Gastrocnemius medialis (tissue), 4 donors: ENCODE data around the gene PCCA. TPM values are rescaled to one million over a fixed set of nuclear protein-coding genes. Genes with fewer than 3 reads are reported as not detected.

Experiments used
- ATAC-seq, 2 donors: fragments of 150-250 bp; one replicate each; pipeline ENCODE4 v1.9.1; 2016
- DNase-seq, 2 donors: peaks; one replicate each; pipeline ENCODE4 v3.0.0-alpha.2; 2019
- H3K27ac ChIP-seq, 4 donors: fragments of 200-600 bp; sonication (generic); 1 replicate in 1 of 4; 2 replicates in 3 of 4; pipeline ENCODE4 v1.5.1; 2016 to 2018; ENCODE audit warnings: mild to moderate bottlenecking in 2 of 4, moderate library complexity in 1 of 4
- H3K27me3 ChIP-seq, 3 donors: fragments of 200-600 bp; sonication (generic) in 2 of 3; 1 replicate in 1 of 3; 2 replicates in 2 of 3; pipeline versions ENCODE4 v1.5.1 to v1.6.0; 2016 to 2019; ENCODE audit warnings: mild to moderate bottlenecking in 1 of 3, moderate library complexity in 1 of 3
- H3K36me3 ChIP-seq, 2 donors: fragments of 200-600 bp; sonication (generic) in 1 of 2; one replicate each; pipeline ENCODE4 v1.5.1; 2017 to 2018
- H3K4me1 ChIP-seq, 2 donors: fragments of 200-600 bp; sonication (generic) in 1 of 2; one replicate each; pipeline ENCODE4 v1.5.1; 2016 to 2017; ENCODE audit warnings: mild to moderate bottlenecking in 2 of 2
- H3K4me3 ChIP-seq, 4 donors: fragments of 200-600 bp; sonication (generic) in 3 of 4; 1 replicate in 1 of 4; 2 replicates in 3 of 4; pipeline ENCODE4 v1.5.1; 2016 to 2019; ENCODE audit warnings: mild to moderate bottlenecking in 2 of 4
- H3K9me3 ChIP-seq, 3 donors: fragments of 200-600 bp; sonication (generic) in 2 of 3; 1 replicate in 1 of 3; 2 replicates in 2 of 3; pipeline ENCODE4 v1.5.1; 2016 to 2019
- POLR2A ChIP-seq, 2 donors: fragments of 450-650 bp; IDR thresholded peaks; one replicate each; pipeline ENCODE4 v1.6.1; 2017; ENCODE audit warnings: antibody characterized with exemption in 2 of 2, mild to moderate bottlenecking in 2 of 2, moderate library complexity in 2 of 2
- in situ Hi-C, 4 donors: fragments of 200-750 bp; cut with MboI; loops; one replicate each; pipeline versions ENCODE4 v1.15.0 to v1.8.0; 2017; ENCODE audit warnings: low sequenced_read_pairs in 4 of 4
- intact Hi-C: fragments of 100-400 bp; cut with DNase I; formaldehyde crosslinking; loops from one replicate; pipeline ENCODE4 v1.15.1; 2023; ENCODE audit warnings: low total_unique reads
- total RNA-seq, 4 donors: library from RNA; depleted of rRNA; stranded (reverse); fragments of >200 nt; gene quantifications; one replicate each; pipeline versions ENCODE4 v1.1.0 to v1.2.3, GENCODE V29; 2016
- TF ChIP-seq, protein P1 (sequence below), 5 experiments: fragments of 450-650 bp in 3 of 5; fragments of 200-600 bp in 2 of 5; sonication (generic) in 2 of 5; IDR thresholded peaks in 4 of 5; conservative IDR thresholded peaks in 1 of 5; 1 replicate in 4 of 5; 2 replicates in 1 of 5; pipeline ENCODE4 v1.5.1; 2016 to 2019; ENCODE audit warnings: antibody characterized with exemption in 5 of 5, mild to moderate bottlenecking in 3 of 5, moderate library complexity in 3 of 5

Gene PCCA
- total RNA-seq, 4 donors from 2014 or later, result 7.5 to 19.5 (median 10.8) TPM

DNA sequence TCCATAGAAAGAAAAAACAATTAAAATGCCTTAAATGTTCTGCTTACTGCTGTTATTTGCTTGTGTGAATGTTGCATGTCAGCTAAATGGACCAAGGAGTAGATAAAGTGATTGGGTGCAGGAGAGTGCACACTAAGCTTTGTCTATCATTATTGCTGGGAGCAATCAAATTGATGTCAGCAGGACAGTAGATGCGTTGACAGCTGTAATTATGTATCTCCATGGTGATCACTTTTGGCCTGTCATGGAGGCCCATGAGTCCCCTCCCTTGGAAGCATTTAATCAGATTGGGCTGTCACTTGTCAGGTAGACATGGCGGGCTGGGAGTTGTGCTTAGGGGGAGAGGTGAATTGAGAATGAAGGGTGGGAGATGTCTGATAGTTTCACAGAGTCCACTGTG, 215.3 kb downstream of the PCCA start:
- Histone ChIP-seq H3K9me3 (no peaks in the 10 kb centered on the region), H3K27ac (no peak overlapping the region), H3K4me3 (no peak overlapping the region), H3K27me3 (no peaks in the 10 kb centered on the region), H3K4me1 (no peaks in the 10 kb centered on the region), H3K36me3 (no peaks in the 10 kb centered on the region)
- ATAC-seq (no peak), DNase-seq (no peak)
- intact Hi-C loops (no loop called here), in situ Hi-C loops (no loop called here)
- no peak for TF ChIP-seq POLR2A (IDR thresholded peaks at IDR 0.05)
- TF ChIP-seq, protein P1, sequence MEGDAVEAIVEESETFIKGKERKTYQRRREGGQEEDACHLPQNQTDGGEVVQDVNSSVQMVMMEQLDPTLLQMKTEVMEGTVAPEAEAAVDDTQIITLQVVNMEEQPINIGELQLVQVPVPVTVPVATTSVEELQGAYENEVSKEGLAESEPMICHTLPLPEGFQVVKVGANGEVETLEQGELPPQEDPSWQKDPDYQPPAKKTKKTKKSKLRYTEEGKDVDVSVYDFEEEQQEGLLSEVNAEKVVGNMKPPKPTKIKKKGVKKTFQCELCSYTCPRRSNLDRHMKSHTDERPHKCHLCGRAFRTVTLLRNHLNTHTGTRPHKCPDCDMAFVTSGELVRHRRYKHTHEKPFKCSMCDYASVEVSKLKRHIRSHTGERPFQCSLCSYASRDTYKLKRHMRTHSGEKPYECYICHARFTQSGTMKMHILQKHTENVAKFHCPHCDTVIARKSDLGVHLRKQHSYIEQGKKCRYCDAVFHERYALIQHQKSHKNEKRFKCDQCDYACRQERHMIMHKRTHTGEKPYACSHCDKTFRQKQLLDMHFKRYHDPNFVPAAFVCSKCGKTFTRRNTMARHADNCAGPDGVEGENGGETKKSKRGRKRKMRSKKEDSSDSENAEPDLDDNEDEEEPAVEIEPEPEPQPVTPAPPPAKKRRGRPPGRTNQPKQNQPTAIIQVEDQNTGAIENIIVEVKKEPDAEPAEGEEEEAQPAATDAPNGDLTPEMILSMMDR (IDR thresholded peaks at IDR 0.05 in 4 of 5, conservative IDR thresholded peaks at IDR 0.05 in 1 of 5), result no peak

DNA sequence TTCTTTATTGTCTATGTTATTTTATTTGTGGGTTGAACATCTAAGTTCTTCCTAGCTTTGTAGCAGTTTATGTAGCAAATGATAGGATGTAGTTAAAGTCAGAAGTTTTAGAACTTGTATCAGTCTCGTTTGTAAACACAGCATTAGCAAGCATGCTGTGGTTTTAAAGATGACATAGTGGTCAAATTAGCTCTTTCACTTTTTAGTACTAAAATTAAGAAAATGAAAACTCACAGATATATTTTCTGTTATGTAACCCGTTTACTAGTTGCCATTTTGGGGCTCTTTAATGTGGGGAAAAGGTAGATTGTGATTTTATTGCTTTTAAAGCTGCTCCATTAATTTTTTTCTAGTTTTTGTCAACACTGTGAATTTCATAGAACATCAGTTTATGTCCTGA, 216.5 kb downstream of the PCCA start:
- intact Hi-C loops, result no loop called here
- Histone ChIP-seq H3K9me3 (no peaks in the 10 kb centered on the region), H3K4me1 (no peaks in the 10 kb centered on the region), H3K4me3 (no peak overlapping the region), H3K36me3 (no peaks in the 10 kb centered on the region), H3K27me3 (no peaks in the 10 kb centered on the region), H3K27ac (no peak overlapping the region)
- TF ChIP-seq, protein P1 (IDR thresholded peaks at IDR 0.05 in 4 of 5, conservative IDR thresholded peaks at IDR 0.05 in 1 of 5), result no peak
- no peak for TF ChIP-seq POLR2A (IDR thresholded peaks at IDR 0.05)
- ATAC-seq (no peak), DNase-seq (no peak)
- in situ Hi-C loops, result no loop called here

DNA sequence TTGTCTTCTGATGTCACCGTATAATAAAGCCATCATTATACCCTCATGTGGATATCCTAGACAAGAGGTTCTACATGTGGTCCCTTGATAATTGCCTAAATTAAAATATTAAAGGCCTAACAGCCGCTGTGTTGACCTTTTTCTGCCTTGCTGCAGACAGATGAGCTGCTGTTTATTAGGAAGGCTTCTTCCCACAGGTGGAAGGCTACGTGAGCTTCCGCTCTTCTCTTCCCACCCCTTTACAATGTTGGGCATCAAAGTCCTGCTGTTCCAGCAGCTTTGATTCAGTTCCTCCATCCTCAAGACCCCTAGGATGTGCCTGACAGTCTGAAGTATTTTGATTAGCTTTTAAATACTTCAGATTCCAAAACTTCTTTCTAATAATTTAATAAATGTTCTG, 217.1 kb downstream of the PCCA start:
- H3K9me3 ChIP-seq, result no peaks in the 10 kb centered on the region
- H3K36me3 ChIP-seq, result no peaks in the 10 kb centered on the region
- no peak for TF ChIP-seq POLR2A (IDR thresholded peaks at IDR 0.05)
- TF ChIP-seq, protein P1 (IDR thresholded peaks at IDR 0.05 in 4 of 5, conservative IDR thresholded peaks at IDR 0.05 in 1 of 5), result no peak
- DNase-seq (no peak), ATAC-seq (no peak)
- intact Hi-C loops, result no loop called here
- H3K27ac ChIP-seq, result no peak overlapping the region
- no peak overlapping the region for H3K4me3 ChIP-seq
- H3K27me3 ChIP-seq, result no peaks in the 10 kb centered on the region
- no peaks in the 10 kb centered on the region for H3K4me1 ChIP-seq
- in situ Hi-C loops, result no loop called here

DNA sequence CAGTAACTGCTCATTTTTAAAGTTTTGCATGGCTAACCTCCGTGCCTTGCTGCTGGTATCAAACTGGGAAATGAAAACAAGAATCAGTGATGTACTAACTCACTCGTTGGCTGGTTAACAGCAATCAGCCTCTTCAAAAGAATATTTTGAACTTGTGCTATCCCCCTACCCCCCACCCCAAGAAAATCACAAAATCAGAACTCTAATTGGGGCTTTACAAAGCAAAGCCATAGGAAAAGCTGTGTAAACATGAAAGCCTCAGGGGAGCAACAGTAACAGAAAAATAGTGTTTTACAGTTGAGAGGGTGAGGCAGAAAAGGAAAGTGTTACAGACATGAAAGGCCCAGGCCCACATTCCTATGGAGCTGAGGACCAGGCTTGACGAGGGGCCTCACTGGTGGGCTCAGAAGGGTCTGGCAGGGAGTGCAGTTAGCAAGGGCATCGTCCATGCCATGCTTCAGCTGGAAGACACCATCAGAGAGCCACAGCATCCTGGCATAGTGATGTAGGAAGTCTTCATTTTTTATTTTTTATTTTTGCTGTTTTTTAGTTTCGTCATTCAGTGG, 217.6 kb downstream of the PCCA start:
- H3K4me3 ChIP-seq, result no peak overlapping the region
- no peaks in the 10 kb centered on the region for H3K9me3 ChIP-seq
- no peak for DNase-seq
- H3K27ac ChIP-seq, result no peak overlapping the region
- H3K4me1 ChIP-seq, result no peaks in the 10 kb centered on the region
- intact Hi-C loops, result no loop called here
- no peak for ATAC-seq
- no peaks in the 10 kb centered on the region for H3K27me3 ChIP-seq
- TF ChIP-seq, protein P1 (IDR thresholded peaks at IDR 0.05 in 4 of 5, conservative IDR thresholded peaks at IDR 0.05 in 1 of 5), result no peak
- no peak for TF ChIP-seq POLR2A (IDR thresholded peaks at IDR 0.05)
- H3K36me3 ChIP-seq, result no peaks in the 10 kb centered on the region
- in situ Hi-C loops, result no loop called here
